ENCODE measurements around the gene QDPR. TPM values are rescaled to one million over a fixed set of nuclear protein-coding genes. Genes with fewer than 3 reads are reported as not detected.

Gene QDPR
- total and polyA plus RNA-seq, 12 donors, result 23.3 to 86.2 (median 45.8) TPM

DNA sequence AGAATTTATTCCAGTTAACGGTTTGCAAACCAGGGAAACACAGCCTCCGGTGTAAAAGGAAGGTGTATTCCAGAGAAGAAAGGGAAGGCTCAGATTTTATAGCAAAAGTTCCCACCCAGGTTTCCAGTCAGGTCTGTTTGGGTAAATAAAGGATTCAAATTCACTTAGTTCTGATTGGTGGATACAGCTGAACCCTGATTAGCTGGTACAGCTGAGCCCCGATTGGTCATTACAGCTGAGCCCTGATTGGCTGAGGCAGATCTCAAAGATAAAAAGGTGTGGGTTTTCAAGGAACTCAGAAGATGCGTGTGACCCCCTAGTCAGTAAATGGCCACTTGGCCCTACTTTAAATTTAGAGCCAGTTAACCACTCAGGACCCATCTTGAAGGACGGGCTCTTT, 9.7 kb upstream of the QDPR start:
- Histone ChIP-seq H3K27ac (no peak overlapping the region), H3K36me3 (replicated peaks in 1 of 2) (no peaks in the 10 kb centered on the region), H3K9me3 (replicated peaks in 1 of 3) (no peaks in the 10 kb centered on the region), H3K4me1 (replicated peaks in 1 of 2) (no peaks in the 10 kb centered on the region), H3K27me3 (no peaks in the 10 kb centered on the region), H3K4me3 (no peak overlapping the region)
- no peak for TF ChIP-seq POLR2A (IDR thresholded peaks at IDR 0.05)
- TF ChIP-seq, protein P1, sequence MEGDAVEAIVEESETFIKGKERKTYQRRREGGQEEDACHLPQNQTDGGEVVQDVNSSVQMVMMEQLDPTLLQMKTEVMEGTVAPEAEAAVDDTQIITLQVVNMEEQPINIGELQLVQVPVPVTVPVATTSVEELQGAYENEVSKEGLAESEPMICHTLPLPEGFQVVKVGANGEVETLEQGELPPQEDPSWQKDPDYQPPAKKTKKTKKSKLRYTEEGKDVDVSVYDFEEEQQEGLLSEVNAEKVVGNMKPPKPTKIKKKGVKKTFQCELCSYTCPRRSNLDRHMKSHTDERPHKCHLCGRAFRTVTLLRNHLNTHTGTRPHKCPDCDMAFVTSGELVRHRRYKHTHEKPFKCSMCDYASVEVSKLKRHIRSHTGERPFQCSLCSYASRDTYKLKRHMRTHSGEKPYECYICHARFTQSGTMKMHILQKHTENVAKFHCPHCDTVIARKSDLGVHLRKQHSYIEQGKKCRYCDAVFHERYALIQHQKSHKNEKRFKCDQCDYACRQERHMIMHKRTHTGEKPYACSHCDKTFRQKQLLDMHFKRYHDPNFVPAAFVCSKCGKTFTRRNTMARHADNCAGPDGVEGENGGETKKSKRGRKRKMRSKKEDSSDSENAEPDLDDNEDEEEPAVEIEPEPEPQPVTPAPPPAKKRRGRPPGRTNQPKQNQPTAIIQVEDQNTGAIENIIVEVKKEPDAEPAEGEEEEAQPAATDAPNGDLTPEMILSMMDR (IDR thresholded peaks at IDR 0.05), result no peak
- intact Hi-C loops (cut with DNase I), result no loop called here
- no peak for DNase-seq
- 73 to 93% (median 89%) methylated on average over 5 of the region's 5 CpGs for WGBS, 4 donors

DNA sequence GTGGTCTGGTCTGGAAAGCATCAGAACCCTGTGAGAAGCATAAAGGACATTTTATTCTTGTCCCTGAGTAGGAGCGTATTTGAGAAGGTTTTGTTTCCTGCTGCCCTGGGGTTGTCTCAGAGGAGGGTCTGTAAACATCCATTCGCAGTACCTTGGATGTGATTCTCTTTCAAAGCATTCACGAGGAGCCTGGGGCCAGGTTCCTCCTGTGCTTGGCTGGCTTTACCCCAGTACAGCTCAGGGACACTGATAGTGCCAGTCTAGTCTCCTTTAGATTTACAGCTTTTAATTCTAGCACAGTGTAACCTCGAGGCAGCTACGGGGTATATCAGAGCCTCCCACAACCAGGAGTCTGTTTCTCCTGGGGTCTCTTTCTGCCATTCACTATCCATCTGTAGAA, 5.8 kb upstream of the QDPR start:
- H3K27ac ChIP-seq, result no peak overlapping the region
- no peak for DNase-seq
- no peak for TF ChIP-seq POLR2A (IDR thresholded peaks at IDR 0.05)
- TF ChIP-seq, protein P1 (IDR thresholded peaks at IDR 0.05), result no peak
- H3K4me1 ChIP-seq (replicated peaks in 1 of 2), result peaks cover 0 to 2% of the 10 kb centered on the region in 2 donors
- no peaks in the 10 kb centered on the region for H3K27me3 ChIP-seq
- intact Hi-C loops (cut with DNase I), result no loop called here
- 34 to 50% (median 48%) methylated on average over 5 of the region's 5 CpGs for WGBS, 4 donors
- no peaks in the 10 kb centered on the region for H3K36me3 ChIP-seq (replicated peaks in 1 of 2)
- no peaks in the 10 kb centered on the region for H3K9me3 ChIP-seq (replicated peaks in 1 of 3)
- H3K4me3 ChIP-seq, result no peak overlapping the region

DNA sequence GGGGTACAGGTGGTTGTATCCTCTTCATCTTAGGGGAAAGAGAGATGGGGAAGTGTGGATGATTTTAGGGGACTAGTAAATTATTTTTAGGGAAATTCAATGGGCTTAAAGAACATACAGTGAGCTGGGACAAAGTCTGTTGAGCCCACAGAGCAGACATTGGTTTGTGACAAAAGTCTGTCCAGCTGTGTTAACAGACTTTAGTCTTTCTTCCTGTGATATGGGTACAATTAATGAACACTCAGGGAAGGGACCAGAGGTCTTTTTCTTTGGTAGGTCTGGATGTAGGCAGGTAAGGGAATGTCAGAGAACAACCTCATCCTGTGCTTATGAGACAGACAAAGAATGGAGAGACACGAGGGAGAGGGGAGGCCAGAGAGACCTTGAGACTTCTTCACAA, 5.1 kb upstream of the QDPR start:
- 33 to 70% (median 45%) methylated on average over 1 of the region's 1 CpG for WGBS, 4 donors
- H3K4me1 ChIP-seq (replicated peaks in 1 of 2), result peaks cover 0 to 6% of the 10 kb centered on the region in 2 donors
- no peaks in the 10 kb centered on the region for H3K9me3 ChIP-seq (replicated peaks in 1 of 3)
- DNase-seq, result no peak
- no peak overlapping the region for H3K27ac ChIP-seq
- no peaks in the 10 kb centered on the region for H3K27me3 ChIP-seq
- intact Hi-C loops (cut with DNase I), result no loop called here
- H3K4me3 ChIP-seq, result no peak overlapping the region
- no peaks in the 10 kb centered on the region for H3K36me3 ChIP-seq (replicated peaks in 1 of 2)
- TF ChIP-seq, protein P1 (IDR thresholded peaks at IDR 0.05), result no peak
- TF ChIP-seq POLR2A (IDR thresholded peaks at IDR 0.05), result no peak

DNA sequence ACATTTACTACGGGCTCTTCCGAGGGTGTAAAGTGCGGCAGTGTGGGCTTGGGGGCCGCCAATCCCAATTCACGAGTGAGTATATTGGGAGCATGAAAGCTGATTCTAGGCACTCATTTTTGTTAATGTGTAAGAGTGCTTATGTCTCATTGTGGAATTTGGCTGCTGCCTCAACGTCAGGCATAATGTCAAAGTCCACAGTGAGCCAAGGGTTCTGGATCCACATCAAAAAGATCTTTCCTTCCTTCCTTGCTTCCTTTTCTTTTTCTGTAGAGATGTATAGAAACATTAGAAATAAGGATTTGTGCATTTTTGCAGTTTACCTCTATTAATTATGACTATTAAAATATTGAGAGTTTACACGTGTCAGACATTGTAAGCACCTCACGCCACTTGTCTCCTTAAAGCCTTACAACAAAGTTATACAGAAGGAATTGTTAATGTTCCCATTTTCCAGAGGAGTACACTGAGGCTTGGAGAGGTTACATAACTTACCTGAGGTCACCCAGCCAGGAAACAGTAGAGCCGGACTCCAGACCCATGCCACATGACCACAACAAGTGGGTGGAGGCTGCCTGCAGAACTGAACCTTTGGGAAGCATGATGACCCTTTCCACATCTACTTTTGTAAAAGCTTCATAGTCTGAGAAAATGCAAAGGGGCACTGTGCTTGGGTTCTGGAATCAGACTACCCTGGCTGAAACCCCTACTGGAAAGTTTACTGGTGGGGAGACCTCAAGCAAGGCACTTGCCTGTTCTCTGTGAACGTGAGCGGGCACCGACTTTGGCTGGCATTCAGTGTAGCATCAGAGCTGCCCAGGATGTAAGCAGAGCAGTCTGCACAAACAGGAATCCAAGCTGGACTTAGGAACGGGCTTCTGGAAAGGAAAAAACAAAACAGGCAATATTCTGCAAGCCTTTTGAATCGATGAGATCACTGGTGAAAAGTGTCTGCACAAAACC, 3.8 kb upstream of the QDPR start:
- H3K36me3 ChIP-seq (replicated peaks in 1 of 2), result no peaks in the 10 kb centered on the region
- H3K27ac ChIP-seq, result no peak overlapping the region
- H3K9me3 ChIP-seq (replicated peaks in 1 of 3), result no peaks in the 10 kb centered on the region
- DNase-seq, result no peak
- intact Hi-C loops (cut with DNase I), result no loop called here
- peaks cover 6 to 12% of the 10 kb centered on the region in 2 donors for H3K4me1 ChIP-seq (replicated peaks in 1 of 2)
- WGBS, 4 donors, result 71 to 77% (median 75%) methylated on average over 14 of the region's 14 CpGs
- H3K27me3 ChIP-seq, result no peaks in the 10 kb centered on the region
- TF ChIP-seq, protein P1 (IDR thresholded peaks at IDR 0.05), result no peak
- TF ChIP-seq POLR2A (IDR thresholded peaks at IDR 0.05), result no peak
- H3K4me3 ChIP-seq, result no peak overlapping the region

All from adrenal gland (tissue), 12 donors.